Measurements from ENCODE around the gene KRTAP10-6. TPM values are rescaled to one million over a fixed set of nuclear protein-coding genes. Genes with fewer than 3 reads are reported as not detected.

Gene KRTAP10-6
- total and polyA plus RNA-seq, 3 donors from 2014 or later = not detected

DNA sequence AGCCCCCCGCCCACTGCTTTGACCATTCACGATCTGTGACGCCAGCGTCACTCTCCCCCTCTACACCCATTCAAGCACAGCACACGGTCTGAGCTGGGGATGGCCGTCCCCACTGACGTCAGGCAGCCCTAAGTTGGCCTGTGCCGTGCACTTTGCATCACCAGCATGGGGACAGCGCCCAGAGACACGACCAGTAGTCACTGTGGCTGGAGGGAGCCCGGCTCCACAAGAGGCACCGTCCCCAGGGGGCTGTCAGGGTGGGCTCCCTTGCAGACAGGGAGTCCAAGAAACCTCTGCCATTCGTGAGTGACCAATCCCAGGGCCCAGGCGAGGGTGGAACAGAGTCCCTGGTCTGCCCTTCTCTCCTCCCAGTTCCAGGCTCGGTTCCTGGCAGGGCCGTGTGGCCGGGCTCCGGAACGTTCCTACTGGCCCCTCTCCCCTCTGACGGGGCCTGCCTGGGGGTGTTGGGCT is 21.9 kb upstream of the KRTAP10-6 start:
- no peaks in the 10 kb centered on the region for H3K4me1 ChIP-seq

DNA sequence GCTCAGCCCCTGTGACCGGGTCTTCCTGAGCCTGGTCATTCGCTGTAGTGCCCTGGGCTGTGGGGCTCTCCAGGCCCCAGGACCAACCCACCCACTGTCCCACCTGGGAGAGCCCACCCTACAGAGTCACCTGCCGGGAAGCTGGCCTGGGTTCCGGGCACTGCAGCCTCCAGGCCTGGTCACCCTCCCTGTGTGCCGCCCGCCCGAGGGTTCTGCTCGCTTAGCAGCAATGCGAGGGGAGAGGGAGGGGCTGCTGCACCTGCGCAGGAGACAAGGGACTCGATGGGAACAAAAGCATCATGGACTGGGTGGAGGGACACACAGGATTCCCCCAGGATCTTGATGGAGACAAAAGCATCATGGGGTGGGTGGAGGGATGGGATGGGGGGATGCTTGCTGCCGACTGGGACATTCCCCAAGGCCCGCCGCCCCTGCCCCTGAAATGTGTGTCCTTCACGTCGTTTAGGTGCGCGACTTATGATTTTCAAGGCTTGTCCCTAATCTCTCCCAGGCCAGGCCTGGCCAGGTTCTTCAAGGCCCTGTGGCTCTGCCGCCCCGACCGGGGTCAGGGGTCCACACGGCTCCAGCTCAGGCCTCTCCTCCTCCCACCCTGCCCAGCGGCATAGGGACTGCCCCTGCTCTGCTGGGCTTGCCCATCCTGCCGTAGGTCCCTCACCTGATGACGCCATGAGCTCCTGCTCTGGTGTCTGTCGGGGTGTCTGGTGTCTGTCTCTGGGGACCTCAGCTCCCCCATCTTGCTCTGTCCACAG is 21.3 kb upstream of the KRTAP10-6 start:
- TF ChIP-seq POLR2A (IDR thresholded peaks at IDR 0.05) = no peak
- TF ChIP-seq, protein P1, sequence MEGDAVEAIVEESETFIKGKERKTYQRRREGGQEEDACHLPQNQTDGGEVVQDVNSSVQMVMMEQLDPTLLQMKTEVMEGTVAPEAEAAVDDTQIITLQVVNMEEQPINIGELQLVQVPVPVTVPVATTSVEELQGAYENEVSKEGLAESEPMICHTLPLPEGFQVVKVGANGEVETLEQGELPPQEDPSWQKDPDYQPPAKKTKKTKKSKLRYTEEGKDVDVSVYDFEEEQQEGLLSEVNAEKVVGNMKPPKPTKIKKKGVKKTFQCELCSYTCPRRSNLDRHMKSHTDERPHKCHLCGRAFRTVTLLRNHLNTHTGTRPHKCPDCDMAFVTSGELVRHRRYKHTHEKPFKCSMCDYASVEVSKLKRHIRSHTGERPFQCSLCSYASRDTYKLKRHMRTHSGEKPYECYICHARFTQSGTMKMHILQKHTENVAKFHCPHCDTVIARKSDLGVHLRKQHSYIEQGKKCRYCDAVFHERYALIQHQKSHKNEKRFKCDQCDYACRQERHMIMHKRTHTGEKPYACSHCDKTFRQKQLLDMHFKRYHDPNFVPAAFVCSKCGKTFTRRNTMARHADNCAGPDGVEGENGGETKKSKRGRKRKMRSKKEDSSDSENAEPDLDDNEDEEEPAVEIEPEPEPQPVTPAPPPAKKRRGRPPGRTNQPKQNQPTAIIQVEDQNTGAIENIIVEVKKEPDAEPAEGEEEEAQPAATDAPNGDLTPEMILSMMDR (IDR thresholded peaks at IDR 0.05) = no peak
- no peak for DNase-seq
- Histone ChIP-seq H3K27me3 (no peaks in the 10 kb centered on the region), H3K27ac (no peak overlapping the region), H3K4me3 (no peak overlapping the region), H3K36me3 (ENCODE audit: low read depth, missing control alignments) (no peaks in the 10 kb centered on the region), H3K9me3 (no peaks in the 10 kb centered on the region), H3K4me1 (no peaks in the 10 kb centered on the region)
- intact Hi-C loops (cut with DNase I; ENCODE audit: low total_unique reads) = no loop called here
- 82 to 87% methylated on average over 24 to 26 of the region's 26 CpGs for WGBS, 2 donors

More for the DNA sequence above, 21.9 kb upstream of the KRTAP10-6 start:
- Histone ChIP-seq H3K4me3 (no peak overlapping the region), H3K27ac (no peak overlapping the region), H3K27me3 (no peaks in the 10 kb centered on the region), H3K36me3 (ENCODE audit: low read depth, missing control alignments) (no peaks in the 10 kb centered on the region), H3K9me3 (no peaks in the 10 kb centered on the region)
- 77 to 80% methylated on average over 8 to 20 of the region's 20 CpGs for WGBS, 2 donors
- intact Hi-C loops (cut with DNase I; ENCODE audit: low total_unique reads) = no loop called here
- DNase-seq = no peak
- TF ChIP-seq POLR2A (IDR thresholded peaks at IDR 0.05) = no peak
- TF ChIP-seq, protein P1 (IDR thresholded peaks at IDR 0.05) = no peak

DNA sequence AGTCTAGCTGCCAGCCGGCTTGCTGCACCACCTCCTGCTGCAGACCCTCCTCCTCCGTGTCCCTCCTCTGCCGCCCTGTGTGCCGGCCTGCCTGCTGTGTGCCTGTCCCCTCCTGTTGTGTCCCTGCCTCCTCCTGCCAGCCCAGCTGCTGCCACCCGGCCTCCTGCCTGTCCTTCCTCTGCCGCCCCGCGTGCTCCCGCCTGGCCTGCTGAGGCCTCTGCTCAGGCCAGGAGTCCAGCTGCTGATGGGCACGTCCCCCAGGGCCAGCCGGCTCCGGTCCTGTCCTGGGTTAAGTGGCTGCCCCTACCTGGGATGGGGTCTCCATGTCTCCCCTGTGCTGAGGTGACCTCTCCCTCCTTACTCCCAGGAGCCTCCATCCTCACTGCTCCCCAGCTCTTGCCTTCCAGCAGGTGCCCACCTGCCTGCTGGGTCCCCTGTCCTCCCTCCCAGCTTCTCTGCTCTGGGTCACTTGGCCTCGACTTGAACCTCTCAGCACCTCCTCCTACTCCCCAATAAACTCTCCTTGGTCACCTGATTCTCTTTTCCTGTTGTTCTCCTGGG is 20.4 kb upstream of the KRTAP10-6 start:
- intact Hi-C loops (cut with DNase I; ENCODE audit: low total_unique reads) = no loop called here
- no peaks in the 10 kb centered on the region for H3K4me1 ChIP-seq
- H3K36me3 ChIP-seq (ENCODE audit: low read depth, missing control alignments) = no peaks in the 10 kb centered on the region
- H3K27me3 ChIP-seq = no peaks in the 10 kb centered on the region
- DNase-seq = no peak
- no peaks in the 10 kb centered on the region for H3K9me3 ChIP-seq
- H3K27ac ChIP-seq = no peak overlapping the region
- 79 to 86% methylated on average over 13 of the region's 13 CpGs for WGBS, 2 donors
- no peak for TF ChIP-seq POLR2A (IDR thresholded peaks at IDR 0.05)
- TF ChIP-seq, protein P1 (IDR thresholded peaks at IDR 0.05) = no peak
- H3K4me3 ChIP-seq = no peak overlapping the region

DNA sequence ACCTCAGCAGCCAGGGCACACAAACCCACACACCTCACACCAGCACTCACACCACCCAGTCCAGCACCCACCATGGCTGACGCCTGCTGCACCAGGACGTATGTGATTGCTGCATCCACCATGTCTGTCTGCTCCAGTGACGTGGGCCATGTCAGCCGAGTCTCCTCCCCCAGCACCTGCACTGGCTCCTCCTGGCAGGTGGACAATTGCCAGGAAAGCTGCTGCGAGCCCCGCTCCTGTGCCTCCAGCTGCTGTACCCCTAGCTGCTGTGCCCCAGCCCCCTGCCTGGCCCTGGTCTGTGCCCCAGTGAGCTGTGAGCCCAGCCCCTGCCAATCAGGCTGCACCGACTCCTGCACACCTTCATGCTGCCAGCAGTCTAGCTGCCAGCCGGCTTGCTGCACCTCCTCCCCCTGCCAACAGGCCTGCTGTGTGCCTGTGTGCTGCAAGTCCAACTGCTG is 19.8 kb upstream of the KRTAP10-6 start, which contains the start of gene KRTAP10-8:
TSS of gene KRTAP10-8 (plus strand) at position 51 of the 458 bp plus-strand sequence. CDS start at position 73, 22 bp downstream.
- Histone ChIP-seq H3K9me3 (no peaks in the 10 kb centered on the region), H3K4me3 (no peak within 1 kb of the TSS), H3K36me3 (ENCODE audit: low read depth, missing control alignments) (no peaks in the 10 kb centered on the region), H3K4me1 (no peaks in the 10 kb centered on the region), H3K27me3 (no peaks in the 10 kb centered on the region), H3K27ac (no peak within 1 kb of the TSS)
- DNase-seq = no peak
- 85% methylated on average over 8 of the region's 8 CpGs; no CpG with 5 or more reads in 1 of the 2 donors for WGBS, 2 donors
- TF ChIP-seq, protein P1 (IDR thresholded peaks at IDR 0.05) = no peak
- TF ChIP-seq POLR2A (IDR thresholded peaks at IDR 0.05) = no peak
- intact Hi-C loops (cut with DNase I; ENCODE audit: low total_unique reads) = no loop called here

Measured in testis (tissue), 3 donors.